Body of pancreas (tissue), 4 donors: Measurements from ENCODE around the gene FMNL2. TPM values are rescaled to one million over a fixed set of nuclear protein-coding genes. Genes with fewer than 3 reads are reported as not detected.

Experiments used
- ATAC-seq: fragments of 150-250 bp; one replicate; pipeline ENCODE4 v1.9.1; 2016
- DNase-seq, 4 donors: peaks; one replicate each; pipeline ENCODE4 v3.0.0-alpha.2; 2019
- H3K27ac ChIP-seq, 4 donors: fragments of 200-600 bp; sonication (generic); 1 replicate in 3 of 4; 2 replicates in 1 of 4; pipeline versions ENCODE4 v1.5.1 to v1.6.1; 2016 to 2019; ENCODE audit warnings: mild to moderate bottlenecking in 1 of 4, mixed read lengths in 1 of 4, moderate library complexity in 1 of 4
- H3K27me3 ChIP-seq, 2 donors: fragments of 200-600 bp; sonication (generic); one replicate each; pipeline ENCODE4 v1.6.0; 2016; ENCODE audit warnings: mild to moderate bottlenecking in 1 of 2
- H3K36me3 ChIP-seq, 2 donors: fragments of 200-600 bp; sonication (generic); replicated peaks in 1 of 2; 2 replicates each; pipeline ENCODE4 v1.5.1; 2016; ENCODE audit warnings: low read depth in 2 of 2; ENCODE audit not compliant: insufficient read depth in 1 of 2
- H3K4me1 ChIP-seq: fragments of 200-600 bp; sonication (generic); one replicate; pipeline ENCODE4 v1.6.0; 2016
- H3K4me3 ChIP-seq, 2 donors: fragments of 200-600 bp; sonication (generic); 1 replicate in 1 of 2; 2 replicates in 1 of 2; pipeline ENCODE4 v1.5.1; 2016 to 2019
- H3K9me3 ChIP-seq, 3 donors: fragments of 200-600 bp; sonication (generic); 1 replicate in 2 of 3; 2 replicates in 1 of 3; pipeline ENCODE4 v1.5.1; 2016
- CTCF ChIP-seq, 7 experiments: fragments of 450-650 bp in 4 of 7; fragments of 200-600 bp in 3 of 7; sonication (generic) in 3 of 7; IDR thresholded peaks; one replicate each; pipeline ENCODE4 v1.5.1; 2016 to 2019; ENCODE audit warnings: antibody characterized with exemption in 7 of 7
- POLR2A ChIP-seq, 3 donors: fragments of 450-650 bp; IDR thresholded peaks; one replicate each; pipeline ENCODE4 v1.6.1; 2016; ENCODE audit warnings: antibody characterized with exemption in 3 of 3, mild to moderate bottlenecking in 2 of 3
- WGBS, 2 donors: methylation state at CpG; one replicate each; pipeline ENCODE4 v1.1.5; 2017; 5-methylcytosine and 5-hydroxymethylcytosine counted together
- intact Hi-C: fragments of 100-400 bp; cut with DNase I; formaldehyde crosslinking; loops from one replicate; pipeline ENCODE4 v1.15.1; 2023
- total RNA-seq, 2 donors: library from RNA; depleted of rRNA; stranded (reverse); fragments of >200 nt; gene quantifications; one replicate each; pipeline ENCODE4 v1.1.0, GENCODE V29; 2016

The FMNL2 gene
- total RNA-seq, 2 donors from 2014 or later, result 13.5 to 44.4 TPM

GRCh38 chr2:152496371-152496770 lies 161.4 kb downstream of the FMNL2 start:
- Histone ChIP-seq H3K9me3 (no peaks in the 10 kb centered on the region), H3K36me3 (no peaks in the 10 kb centered on the region), H3K27me3 (no peaks in the 10 kb centered on the region), H3K4me3 (no peak overlapping the region), H3K4me1 (peaks cover 8% of the 10 kb centered on the region), H3K27ac (no peak overlapping the region)
- intact Hi-C loops, result no loop called here
- ATAC-seq (no peak), DNase-seq (no peak)
- WGBS, 2 donors, result 80 to 86% methylated on average over 3 of the region's 3 CpGs
- TF ChIP-seq CTCF (IDR thresholded peaks at IDR 0.05) (no peak), POLR2A (IDR thresholded peaks at IDR 0.05) (no peak)

- TF ChIP-seq CTCF (IDR thresholded peaks at IDR 0.05) (no peak), POLR2A (IDR thresholded peaks at IDR 0.05) (no peak)
- intact Hi-C loops, result no loop called here
- Histone ChIP-seq H3K4me3 (no peak overlapping the region), H3K27ac (peak overlapping the region in 1 of 4 donors; percentile 31), H3K9me3 (no peaks in the 10 kb centered on the region), H3K4me1 (peaks cover 8% of the 10 kb centered on the region), H3K27me3 (no peaks in the 10 kb centered on the region), H3K36me3 (no peaks in the 10 kb centered on the region)
- 15 to 17% methylated on average over 3 of the region's 3 CpGs for WGBS, 2 donors
- DNase-seq (peak; percentile 39 to 66 (median 60)), ATAC-seq (peak; percentile 63)
These were observed 162.6 kb downstream of the FMNL2 start for GRCh38 chr2:152497481-152498052.

- Histone ChIP-seq H3K4me1 (peaks cover 8% of the 10 kb centered on the region), H3K36me3 (no peaks in the 10 kb centered on the region), H3K4me3 (no peak overlapping the region), H3K27ac (peak overlapping the region in 2 of 4 donors; percentile 5 to 53), H3K9me3 (no peaks in the 10 kb centered on the region), H3K27me3 (no peaks in the 10 kb centered on the region)
- ATAC-seq (no peak), DNase-seq (no peak)
- 64 to 72% methylated on average over 3 of the region's 3 CpGs for WGBS, 2 donors
- intact Hi-C loops, result no loop called here
- no peak for TF ChIP-seq CTCF (IDR thresholded peaks at IDR 0.05)
- TF ChIP-seq POLR2A (IDR thresholded peaks at IDR 0.05), result no peak
These were observed 164.4 kb downstream of the FMNL2 start for GRCh38 chr2:152499331-152499816.

- ATAC-seq (peak; percentile 57), DNase-seq (peak in 1 of 4 donors; percentile 56)
- intact Hi-C loops, result no loop called here
- no peak overlapping the region for H3K4me3 ChIP-seq
- H3K9me3 ChIP-seq, result no peaks in the 10 kb centered on the region
- H3K36me3 ChIP-seq, result no peaks in the 10 kb centered on the region
- peaks cover 8% of the 10 kb centered on the region for H3K4me1 ChIP-seq
- no peak for TF ChIP-seq POLR2A (IDR thresholded peaks at IDR 0.05)
- no peak for TF ChIP-seq CTCF (IDR thresholded peaks at IDR 0.05)
- H3K27me3 ChIP-seq, result no peaks in the 10 kb centered on the region
- 82 to 90% methylated on average over 14 of the region's 14 CpGs for WGBS, 2 donors
- H3K27ac ChIP-seq, result peak overlapping the region in 2 of 4 donors; percentile 5 to 53
These were observed 165.1 kb downstream of the FMNL2 start for GRCh38 chr2:152499896-152500735.
